HG03378 (cell line): Measurements from ENCODE around the gene CKB.
"Not testable (repeated sequence)": the region's sequence is repeated elsewhere in the genome, so short reads cannot be mapped to it uniquely, and the experiment has no call there.

ENCODE experiments used
- ATAC-seq: cut with Tn5 transposase; IDR thresholded peaks from one replicate; pipeline ENCODE4 v1.9.1; 2021; ENCODE audit warnings: mild to moderate bottlenecking, moderate library complexity; ENCODE audit not compliant: unreplicated experiment

CKB gene

DNA sequence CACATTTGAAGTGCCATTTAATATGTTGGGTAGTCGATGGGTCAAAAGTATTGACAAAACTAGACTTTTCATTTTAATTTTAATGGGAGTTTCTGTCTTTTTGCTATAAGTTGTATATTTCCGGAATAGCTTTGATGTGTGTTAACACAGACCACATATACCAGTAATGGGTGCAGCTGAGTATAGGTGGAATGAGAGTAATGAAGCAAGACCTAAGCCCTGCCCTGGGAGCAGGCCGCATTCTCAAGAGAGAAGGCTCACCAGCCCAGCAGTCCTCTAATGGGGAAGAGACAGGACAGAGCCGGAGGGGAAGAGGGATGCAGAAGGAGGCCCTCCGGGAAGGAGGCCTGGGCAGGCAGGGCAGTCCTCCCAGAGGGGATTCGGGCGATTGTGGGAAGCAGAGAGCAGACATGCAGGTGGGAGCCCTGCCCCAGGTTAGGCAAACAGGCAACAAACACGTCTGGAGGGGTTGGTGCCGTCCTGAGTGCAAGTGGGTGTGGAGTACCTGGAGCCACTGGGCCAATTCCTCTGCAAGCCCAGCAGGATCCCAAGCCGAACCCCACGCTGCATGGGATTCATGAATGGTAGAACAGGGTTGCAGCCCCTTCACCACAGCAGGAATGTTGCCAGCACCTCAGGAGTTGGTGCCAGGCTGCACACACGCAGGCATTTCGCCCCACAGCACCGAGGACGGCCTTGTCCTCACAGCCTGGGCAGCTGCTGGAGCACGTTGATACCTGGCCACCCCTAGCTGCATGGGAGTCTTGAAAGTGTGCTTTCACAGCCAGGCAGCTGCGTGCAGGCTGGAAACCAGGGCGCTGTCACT, 7.8 kb downstream of the CKB start:
- no peak for ATAC-seq

DNA sequence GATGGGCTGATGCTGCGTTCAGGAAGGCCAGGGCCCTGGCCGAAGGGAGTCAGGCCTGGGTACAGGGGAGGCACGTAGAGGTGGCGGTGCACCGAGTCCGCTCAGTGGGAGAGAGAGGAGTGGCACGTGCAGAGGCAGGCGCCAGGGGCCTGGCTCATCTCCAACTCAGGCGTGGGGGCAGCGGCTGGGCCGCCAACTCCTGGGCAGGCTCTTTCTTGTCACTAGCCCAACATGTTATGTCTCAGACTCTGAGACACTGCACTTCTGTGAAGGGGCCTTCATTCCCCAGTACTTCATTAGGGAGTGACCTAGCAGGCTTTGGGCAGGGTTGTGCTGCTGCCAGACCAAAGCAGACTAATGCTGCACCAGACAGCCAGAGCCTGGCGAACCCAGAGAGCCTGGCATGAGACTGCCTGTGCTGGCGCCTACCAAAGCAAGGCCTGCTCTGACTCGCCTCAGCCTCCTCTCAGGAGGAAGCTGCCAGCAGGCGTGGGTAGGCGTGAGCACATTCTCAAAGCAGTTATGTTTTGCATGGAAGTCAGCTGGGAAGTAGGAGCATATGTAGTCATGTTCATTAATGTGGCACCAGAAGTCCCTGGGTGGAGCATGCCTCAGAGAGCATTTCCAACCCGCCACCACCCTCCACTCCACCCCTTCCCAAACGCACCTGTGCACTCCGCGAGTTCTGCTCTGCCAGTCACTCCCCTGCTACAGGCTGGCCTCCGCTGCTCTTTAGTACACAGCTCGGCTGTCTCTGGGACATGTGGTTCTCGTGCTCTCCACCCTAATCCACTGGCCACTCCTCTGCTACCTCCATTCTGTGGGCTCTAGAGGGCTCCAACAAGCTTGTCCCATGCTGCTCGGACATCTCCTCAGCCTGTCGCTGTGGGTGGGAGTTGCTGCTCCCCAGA, 9.7 kb downstream of the CKB start:
- ATAC-seq, result no peak

DNA sequence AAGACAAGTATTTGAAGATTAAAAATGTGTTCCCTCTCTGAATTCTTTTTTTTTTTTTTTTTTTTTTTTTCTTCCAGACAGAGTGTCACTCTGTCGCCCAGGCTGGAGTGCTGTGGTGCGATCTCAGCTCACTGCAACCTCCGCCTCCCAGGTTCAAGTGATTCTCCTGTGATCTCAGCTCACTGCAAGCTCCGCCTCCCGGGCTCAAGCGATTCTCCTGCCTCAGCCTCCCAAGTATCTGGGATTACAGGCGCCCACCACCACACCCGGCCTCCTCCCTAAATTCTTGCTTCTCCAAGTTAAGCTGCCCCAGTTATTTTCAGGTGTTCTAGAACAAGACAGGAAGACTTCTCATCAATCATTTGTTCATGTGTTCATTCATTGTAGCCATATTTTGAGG, 10.4 kb downstream of the CKB start:
- not testable (repeated sequence) for ATAC-seq

DNA sequence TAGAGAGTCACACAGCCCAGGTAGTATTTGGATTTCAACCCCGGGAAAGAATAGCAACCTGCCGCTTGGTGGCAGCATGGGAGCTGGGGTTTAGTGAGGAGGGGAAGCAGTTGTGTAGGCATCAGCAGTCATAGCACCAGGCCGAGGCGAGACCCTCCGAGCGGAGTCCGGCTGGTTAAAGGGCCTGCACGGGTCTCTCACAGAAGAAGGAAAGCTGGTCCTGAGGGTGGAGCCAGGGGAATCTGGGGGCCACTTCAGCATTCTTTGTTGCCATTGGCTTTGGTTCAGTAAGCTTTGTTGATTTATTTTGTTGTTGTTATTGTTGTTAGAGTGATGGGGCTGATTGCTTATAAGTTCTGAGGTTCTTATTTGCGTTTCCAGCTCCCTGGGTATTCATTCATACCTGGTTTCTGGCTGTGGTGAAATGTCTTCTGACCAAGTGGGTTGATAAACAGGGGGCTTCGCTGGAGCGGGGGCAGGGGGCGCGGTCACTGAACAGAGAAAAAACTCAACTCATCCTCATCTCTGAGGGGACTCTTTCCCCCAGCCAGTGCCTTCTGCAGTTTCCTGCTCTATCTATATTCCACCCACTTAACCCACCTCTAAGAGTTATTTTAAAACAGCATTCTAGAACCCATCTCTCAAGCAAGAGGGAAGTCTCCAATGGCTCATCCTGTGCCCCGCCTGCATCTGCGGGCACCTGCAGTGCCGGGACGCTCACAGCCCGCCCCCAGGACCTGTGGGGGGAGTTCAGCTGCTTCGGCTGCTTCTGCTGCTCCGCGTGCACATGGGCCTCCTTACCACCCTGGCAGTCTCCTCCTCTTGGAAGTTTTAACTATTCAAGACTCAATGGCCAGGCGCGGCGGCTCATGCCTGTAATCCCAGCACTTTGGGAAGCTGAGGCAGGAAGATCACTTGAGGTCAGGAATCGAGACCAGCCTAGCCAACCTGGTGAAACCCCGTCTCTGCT, 11.6 kb downstream of the CKB start:
- no peak for ATAC-seq

DNA sequence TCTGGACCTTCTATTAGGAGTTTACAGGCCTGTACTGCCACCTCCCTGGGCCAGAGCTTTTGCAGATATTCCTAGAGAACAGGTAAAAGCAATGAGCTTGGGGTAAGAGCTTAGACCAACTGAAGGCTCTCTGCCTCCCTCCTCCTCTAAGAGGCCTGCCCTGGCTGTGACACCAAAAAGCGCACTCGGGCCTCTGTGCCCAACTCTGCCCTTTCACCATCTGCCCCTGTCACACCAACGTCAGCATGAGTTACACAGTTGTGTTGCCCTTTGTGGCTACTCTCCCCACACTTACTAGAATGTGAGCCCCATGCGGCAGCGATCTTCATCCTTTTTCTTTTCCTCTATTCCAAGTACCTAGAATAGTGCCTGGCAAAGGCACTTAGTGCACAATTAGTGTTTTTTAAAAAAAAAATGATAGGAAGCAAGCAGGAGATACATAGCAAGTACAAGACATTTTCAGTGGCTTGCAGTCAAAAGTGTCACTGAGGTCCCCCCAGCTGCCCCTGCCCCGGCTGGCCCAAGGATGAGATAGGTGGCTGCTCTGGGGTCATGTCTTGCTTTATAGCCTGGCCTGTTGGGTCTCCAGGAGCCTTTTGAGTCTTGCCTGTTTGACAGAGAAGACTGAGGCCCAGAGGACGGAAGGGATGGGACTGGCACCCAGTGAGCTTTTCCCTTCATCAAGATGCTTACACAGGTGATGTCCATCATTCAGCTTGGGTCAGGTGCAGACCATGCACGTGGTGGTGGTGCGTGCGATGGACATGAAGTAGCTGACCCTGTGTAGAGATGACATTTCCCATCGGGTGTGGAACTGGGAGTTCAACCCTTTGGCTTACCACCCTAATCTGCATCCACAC, 12.5 kb downstream of the CKB start:
- ATAC-seq, result no peak

DNA sequence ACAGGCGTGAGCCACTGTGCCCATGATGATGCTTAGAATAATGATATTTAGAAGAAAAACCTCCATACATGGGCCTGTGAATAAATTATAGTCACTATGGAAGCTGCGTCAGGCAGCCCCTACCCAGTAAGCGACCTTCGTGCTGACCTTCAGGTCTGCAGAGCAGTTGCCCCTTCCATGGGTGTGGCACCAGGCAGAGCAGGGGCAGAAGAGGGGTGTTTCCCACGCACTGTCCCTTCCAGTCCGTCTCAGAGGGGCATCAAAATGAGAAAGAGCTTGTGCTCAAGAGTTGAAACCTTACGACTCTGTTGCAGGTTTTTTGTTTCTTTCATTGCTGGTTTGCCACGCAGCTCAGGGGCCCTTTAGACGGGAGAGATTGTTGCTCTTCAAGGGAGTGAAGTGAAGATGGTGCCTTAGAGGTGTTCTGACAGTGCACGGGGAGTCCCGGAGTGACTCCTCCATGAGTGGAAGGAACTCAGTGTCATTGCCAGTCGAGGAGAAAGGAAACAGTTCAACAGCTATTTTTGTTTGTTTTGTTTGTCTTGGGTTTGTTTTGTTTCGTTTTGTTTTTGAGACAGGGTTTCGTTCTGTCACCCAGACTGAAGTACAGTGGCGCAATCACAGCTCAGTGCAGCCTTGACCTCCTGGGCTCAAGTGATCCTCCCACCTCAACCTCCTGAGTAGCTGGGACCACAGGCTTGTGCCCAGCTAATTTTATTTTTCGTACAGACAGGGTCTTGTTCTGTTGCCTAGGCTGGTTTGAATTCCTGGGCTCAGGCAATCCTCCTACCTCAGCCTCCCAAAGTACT, 13.9 kb downstream of the CKB start:
- ATAC-seq, result no peak

DNA sequence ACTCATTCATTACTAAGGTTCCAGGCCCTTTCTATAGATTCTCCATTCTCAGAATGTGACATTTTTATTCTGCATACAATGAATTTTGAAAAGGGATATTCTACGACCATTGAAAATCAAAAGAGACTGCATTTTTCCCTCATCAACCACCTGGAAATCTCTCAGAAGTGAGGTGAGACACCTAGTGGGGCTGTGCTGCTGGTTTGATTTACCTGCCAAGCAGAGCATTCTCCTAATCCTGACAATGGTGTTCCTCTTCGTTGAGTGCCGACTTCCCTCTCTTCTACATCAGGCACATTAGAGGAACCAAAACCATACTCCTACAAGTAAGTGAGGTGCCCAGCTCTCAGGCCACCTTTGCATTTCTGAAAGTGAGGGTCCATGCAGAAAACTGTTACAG, 14.9 kb downstream of the CKB start:
- no peak for ATAC-seq

DNA sequence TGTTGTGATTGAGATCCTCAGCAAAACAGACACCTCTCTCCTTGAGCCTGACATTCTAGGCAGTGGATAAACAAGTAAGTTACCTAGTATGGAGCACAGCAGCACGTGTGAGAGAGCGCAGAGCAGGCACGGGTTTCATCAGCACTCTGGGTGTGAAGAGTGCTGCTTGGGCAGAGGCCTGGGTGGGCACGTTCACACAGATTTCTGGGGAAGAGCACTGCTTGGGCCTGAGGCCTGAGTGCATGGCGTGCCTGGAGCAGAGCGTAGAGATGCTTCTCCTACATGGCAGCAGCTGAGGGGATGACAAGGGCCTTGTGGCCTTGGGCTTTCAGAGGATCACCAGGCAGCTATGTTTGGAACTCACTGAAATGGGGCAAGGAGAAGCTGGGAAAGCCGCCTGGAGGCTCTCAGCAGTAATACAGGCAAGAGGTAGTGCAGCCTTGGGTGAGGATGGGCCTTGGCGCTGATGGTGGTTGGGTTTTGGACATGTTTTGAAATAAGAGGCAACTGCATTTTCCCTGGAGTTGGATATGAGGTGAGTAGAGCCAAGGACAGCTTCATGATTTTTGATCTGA, 17.6 kb downstream of the CKB start:
- ATAC-seq, result no peak

DNA sequence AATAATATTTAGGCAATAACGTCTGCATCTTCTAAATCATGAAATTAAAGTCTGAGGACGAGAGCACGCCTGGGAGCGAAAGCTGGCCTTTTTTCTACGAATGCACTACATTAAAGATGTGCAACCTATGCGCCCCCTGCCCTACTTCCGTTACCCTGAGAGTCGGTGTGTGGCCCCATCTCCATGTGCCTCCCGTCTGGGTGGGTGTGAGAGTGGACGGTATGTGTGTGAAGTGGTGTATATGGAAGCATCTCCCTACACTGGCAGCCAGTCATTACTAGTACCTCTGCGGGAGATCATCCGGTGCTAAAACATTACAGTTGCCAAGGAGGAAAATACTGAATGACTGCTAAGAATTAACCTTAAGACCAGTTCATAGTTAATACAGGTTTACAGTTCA, 19.3 kb downstream of the CKB start:
- ATAC-seq, result no peak

DNA sequence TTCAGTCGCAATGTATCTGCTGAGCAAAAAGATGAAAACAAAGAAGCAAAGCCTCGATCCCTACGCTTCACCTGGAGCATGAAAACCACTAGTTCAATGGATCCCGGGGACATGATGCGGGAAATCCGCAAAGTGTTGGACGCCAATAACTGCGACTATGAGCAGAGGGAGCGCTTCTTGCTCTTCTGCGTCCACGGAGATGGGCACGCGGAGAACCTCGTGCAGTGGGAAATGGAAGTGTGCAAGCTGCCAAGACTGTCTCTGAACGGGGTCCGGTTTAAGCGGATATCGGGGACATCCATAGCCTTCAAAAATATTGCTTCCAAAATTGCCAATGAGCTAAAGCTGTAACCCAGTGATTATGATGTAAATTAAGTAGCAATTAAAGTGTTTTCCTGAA, 19.8 kb downstream of the CKB start:
- no peak for ATAC-seq

DNA sequence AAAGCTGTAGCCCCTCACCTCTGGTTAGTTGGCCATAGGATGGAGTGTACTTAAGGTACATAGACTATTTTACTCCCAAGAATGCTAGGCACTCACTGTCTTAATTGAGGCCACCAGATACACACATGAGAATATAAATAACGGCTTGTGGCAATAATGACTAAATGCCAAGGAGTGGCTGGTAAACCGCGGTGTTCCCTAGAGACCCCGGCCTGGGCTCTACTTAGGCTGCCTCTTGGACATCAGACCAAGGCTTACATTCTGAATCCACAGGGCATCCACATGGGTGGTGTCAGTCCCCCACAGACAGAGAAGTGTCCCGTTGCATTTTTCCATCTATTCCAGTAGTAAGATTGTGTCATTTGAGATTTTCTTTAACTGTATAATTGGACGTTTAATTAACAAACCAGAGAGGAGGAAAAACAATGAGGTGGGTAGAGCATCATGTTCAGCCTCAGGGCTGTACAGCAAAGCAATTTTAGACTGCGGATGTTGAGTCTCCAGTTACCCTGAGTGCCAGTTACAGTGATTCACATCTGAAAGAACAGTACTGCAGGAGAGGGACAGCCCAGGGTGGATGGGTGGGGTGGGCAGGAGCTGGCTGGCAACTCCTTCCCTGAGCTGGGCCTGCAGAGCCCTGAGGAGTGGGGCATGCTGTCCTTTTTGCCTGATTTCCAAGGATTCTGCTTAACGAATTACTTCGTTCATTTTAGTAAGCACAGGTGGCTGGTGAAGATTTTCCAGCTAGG, 20.5 kb downstream of the CKB start:
- ATAC-seq, result no peak

DNA sequence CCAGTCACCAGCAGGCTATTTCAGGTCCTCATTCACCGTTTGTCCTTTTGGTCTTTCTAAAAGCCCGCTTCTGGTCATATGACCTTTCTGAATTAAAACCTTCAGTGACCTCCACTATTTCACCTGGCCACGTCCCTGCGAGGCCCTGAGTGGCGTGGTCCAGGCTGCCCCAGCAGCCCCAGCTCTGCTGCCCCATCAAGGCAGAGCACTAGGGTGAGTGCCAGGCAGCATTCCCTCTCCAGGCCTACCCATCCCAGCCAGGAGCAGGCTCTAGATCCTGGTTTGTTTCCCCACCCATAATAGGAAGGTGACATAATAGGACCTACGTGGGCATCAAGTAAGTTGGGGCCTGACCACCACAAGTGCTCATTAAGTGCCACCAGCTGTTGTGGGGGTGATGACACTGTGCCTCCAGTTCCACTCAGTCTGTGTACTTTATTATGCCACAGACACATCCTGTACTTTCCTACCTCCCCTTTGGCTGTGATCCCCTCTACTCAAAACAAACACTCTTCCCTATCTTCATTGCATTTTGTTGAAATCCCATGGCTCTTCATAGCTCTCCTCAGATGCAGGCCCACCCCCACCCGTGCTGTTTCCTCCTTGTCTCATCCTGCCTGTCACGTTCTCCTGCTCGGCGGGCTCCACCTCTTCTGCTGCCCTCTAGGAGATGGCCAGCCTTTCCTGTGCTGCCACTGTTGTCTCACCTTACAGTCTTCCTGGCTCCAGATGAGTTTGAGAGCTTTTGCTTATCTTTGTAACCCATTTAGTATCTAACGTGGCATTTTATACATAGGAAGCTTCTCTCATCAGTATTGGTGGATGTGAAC, 21.4 kb downstream of the CKB start:
- no peak for ATAC-seq

DNA sequence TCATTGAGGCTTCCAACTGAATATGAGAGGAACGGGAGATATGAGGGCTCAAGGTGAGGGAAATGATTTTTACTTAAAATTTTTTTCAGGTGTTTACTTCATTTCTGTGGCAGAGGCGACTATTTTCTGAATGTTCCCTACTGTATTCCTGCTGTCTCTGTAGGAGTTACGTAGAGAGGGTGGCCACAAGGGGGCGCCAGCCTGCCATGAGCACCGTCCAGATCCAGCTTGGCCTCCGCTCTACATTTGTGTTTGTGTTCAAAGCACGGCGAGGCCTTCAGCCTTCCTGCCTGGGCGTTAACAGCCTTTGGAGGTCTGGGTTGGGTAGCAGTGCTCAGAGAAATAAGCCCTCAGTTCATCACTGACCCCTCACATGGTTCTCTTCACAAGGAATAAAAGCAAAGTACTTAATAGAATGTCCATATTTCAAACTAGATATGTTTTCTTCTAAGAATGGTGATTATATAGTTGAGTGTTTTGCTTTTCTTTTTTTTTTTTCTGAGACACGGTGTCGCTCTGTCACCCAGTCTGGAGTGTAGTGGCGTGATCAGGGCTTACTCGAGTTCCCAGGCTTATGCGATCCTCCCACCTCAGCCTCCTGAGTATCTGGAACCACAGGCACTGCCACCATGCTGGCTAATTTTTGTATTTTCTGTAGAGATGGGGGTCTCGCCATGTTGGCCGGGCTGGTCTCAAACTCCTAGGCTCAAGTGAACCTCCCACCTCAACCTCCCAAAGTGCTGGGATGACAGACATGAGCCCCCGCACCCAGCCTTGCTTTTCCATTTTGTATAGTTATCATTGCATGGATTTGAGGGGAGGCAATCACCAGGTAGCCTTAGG, 22.3 kb downstream of the CKB start:
- ATAC-seq, result no peak

DNA sequence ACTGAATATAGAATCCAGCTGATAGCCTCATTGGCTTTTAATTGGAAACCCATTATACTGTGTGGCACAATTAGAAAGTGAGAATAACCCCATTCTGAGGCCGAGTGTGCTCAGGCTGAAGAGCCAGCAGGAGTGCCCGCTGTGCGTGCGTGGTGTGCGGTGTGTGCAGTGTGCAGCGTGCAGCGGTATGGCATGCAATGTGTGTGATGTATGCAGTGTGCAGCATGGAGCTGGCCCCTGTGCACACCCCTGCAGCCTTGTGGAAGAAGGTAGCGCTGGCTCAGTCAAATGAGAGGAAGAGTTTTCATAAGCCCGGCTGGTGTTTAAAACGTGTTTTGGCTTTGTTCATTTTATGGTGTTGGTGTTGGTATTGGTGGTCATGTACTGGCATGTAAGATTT, 22.9 kb downstream of the CKB start:
- no peak for ATAC-seq

DNA sequence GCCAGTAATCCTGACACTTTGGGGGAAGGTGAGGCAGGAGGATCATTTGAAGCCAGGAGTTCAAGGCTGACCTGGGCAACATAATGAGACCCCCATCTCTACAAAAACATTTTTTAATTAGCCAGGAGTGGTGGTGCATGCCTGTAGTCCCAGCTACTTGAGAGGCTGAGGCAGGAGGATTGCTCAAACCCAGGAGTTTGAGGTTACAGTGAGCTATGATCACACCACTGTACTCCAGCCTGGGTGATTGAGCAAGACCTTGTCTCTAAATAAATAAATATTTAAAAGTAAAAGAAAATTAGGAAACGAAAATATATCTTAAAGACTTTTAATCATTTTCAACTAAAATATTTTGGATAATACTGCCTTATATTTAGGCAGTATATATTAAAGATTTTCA, 25.9 kb downstream of the CKB start:
- no peak for ATAC-seq

DNA sequence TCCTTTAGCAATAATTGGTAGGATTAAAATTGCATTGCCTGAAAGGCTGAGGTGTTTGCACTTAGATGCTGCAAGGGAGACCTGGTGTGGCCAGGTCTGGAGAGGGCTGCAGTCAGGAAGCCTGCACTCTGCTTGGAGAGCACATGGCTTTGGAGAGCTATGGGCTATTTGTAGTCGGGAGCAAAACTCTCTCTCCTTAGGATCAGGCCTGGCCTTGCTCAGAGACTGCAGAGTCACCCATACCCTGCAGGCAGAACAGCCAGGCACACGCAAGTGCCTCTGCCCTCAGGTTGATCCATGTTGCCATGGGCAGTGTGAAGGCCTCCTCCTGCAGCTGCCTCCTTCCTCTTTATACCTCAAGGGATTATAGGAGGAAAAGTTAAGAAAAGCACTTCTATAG, 26.8 kb downstream of the CKB start:
- no peak for ATAC-seq
